GM18861 (cell line): Measurements from ENCODE around the gene DPYD.

Experiments used
- ATAC-seq: cut with Tn5 transposase; IDR thresholded peaks from one replicate; pipeline ENCODE4 v1.9.1; 2021; ENCODE audit not compliant: unreplicated experiment

The DPYD gene

DNA sequence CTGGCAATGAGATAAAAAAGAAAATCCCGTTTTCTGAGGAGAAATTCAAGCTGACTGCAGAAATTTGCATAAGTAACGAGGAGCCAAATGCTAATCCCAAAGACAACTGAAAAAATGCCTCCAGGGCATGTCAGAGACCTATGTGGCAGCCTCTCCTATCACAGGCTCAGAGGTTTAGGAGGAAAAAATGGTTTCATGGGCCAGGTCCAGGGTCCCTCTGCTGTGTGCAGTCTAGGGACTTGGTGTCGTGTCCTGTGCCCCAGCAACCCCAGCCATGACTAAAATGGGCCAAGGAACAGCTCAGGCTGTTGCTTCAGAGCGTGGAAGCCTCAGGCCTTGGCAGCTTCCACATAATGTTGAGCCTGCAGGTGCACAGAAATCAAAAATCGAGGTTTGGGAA, 456.5 kb downstream of the DPYD start:
- no peak for ATAC-seq

DNA sequence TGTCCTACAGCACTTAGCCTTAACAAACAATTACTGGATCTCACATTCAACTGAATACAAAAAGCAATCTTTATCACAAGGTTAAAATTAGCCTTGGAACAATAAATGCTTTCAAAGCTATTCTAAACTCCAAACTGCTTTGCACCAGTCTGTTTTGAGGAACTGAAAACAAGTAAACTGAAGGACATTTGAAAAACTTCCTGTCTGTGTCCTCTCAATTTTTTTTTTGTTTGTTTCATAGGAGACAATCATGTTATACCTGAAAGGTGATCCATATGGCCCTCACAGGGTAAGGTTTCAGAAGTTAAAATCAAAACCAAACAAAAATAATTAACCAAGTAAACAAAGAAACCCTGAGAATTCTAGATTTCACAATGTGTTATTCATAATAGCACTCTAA, 459.1 kb downstream of the DPYD start:
- peak; percentile 97 for ATAC-seq

DNA sequence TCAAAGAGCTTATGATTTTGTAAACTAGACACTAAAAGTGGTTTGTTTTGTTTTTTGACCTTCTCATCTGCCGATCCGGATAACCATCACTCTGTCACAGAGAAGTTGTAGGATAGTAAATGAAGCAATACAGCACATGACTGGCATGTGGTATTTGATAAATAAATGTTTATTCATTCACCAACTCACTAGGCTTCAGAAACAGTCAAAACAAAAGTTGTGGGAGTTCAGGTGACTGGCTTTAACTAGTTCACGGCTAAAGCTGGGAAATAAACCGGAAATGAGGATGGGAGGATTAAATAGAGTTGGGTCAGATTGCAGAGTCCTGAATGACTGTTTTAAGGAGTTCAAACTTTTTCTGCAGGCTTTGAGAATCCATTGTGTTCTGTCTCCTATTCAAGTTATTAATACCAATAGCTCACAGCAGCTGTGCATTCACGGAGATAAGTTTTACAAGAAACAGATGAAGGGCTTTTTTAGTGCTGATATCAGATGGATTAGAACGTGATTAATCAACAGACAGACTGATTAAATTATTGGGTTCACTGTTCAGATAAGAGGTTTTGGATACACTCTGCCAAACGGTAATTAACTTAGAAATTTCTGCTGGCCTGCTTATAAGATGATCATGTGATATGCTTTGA, 463.3 kb downstream of the DPYD start:
- no peak for ATAC-seq

- no peak for ATAC-seq
Measured at GRCh38 chr1:97451944-97452343, 468.9 kb downstream of the DPYD start.

GRCh38 chr1:97451046-97451826, 469.6 kb downstream of the DPYD start:
- ATAC-seq = no peak

GRCh38 chr1:97441966-97442365, 478.9 kb downstream of the DPYD start:
- ATAC-seq = no peak

- no peak for ATAC-seq
Measured at GRCh38 chr1:97433824-97434177, 487.0 kb downstream of the DPYD start.

DNA sequence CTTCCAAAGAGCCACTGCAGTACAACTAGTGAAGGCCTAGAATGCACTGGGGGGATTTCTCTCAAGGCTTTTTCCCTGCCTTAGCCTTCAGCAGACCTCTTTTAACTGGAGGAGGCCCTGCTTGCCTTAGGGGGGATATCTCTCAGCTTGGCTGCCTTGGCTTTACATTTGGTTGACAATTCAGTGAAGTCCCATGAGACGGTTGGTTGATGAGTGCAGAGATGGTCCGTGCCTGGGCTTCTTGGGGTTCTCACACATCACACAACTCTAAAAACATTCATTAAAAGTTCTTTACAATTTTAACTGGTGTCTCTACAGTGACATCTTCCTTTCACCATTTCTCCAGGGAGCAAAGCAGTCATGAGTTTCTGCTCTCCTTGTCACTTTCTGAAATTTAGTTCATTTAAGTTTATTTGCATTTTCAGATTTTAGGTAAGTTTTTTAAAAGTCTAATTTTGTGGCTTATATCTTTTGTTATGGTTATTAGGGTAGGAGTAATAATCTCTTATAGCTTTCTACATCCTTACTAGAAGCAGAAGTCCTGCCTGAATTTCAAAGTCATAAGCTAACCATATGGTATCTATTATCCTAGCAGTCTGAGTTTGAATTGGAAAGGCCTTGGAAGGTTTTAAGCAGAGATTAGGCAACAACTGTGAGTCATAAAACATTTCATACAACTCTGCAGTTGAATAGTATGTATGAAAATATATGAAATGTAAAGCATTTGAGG, 487.6 kb downstream of the DPYD start:
- ATAC-seq = no peak

GRCh38 chr1:97427371-97427770, 493.5 kb downstream of the DPYD start:
- no peak for ATAC-seq

GRCh38 chr1:97424209-97424608, 496.6 kb downstream of the DPYD start:
- no peak for ATAC-seq

DNA sequence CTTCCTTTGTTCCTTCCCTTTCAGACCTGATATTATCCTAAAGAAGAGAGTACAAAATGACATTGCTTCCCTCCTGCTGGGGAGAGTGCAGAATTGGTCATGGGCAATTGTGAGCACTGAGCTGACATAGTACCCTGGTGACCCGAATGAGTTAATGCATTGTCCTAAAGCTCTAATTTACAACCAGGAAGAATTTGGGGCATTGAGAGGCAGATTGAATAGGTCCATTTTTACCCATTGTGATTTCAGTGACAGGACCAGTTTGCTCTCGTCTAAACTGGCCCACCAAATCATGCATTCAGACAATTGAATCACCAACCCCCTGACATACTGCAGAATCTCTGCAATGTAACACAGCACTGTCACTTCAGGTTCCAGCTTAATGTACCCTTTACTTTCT, 497.4 kb downstream of the DPYD start:
- no peak for ATAC-seq

DNA sequence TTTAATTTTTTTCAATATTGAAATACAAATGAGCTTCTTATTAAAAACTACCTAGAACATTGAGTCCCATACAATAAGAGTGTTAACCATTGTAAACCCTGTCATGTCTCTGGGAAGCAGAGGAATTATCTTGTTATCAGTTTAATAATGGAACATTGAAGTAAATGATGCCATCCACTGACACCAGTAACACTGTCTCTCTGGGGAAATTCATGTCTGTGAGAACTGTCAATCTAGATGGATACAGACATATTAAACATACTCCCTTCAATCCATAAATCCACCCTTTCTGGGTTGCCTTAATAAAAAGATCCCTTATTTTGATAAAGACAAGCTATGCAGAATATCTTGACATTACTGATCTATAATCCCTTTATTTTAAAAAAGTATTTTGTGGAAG, 503.2 kb downstream of the DPYD start:
- no peak for ATAC-seq

DNA sequence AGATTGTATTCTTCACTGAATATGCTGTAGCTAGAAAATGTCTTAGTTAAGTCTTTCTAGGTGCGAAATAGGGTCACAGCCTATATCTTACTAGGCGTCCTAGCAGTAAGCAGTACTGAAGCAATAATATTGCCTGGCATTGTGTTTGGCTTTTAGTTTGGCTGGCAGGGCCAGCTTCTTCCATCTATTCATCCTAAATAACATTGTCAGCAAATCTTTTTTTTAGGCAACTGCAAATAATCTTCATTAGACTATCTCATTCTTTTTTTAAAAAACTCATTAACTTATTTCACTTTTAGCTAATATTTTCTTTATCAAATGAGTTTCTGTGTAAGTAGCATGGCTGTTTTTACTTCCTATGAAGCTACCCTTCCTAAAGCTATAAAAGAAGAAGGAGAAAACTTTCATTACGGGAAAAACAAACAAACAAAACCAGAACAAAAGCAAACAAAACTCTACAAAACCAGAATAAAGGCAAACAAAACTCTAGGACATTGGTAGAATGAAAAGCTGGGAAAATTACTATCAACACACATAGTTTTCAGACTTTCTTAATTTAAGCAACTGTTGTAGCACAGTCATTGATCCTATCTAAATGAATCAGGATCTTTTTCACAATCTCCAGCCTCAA, 506.0 kb downstream of the DPYD start:
- ATAC-seq = no peak

DNA sequence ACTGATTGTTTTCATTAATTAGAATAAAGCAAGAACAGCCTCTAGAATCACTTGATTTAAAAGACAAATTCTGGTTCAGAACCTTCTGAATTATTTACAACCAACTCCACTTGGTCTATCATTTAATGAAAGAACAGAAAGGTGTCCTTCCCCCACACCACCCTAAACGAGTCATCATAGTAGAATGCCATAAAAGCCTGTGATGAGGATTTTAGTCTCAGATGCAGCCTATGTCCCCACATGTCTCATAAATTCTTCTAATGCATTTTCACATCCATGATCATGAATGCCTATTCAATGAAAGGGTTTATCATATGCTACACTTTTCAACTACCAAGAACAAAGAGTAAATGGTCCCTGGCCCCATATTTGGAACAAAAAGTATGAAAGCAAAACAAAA, 508.1 kb downstream of the DPYD start:
- no peak for ATAC-seq

- no peak for ATAC-seq
Measured at GRCh38 chr1:97412166-97412565, 508.7 kb downstream of the DPYD start.

GRCh38 chr1:97396463-97396862, 524.4 kb downstream of the DPYD start:
- ATAC-seq = no peak

GRCh38 chr1:97392701-97393100, 528.1 kb downstream of the DPYD start:
- ATAC-seq = no peak

DNA sequence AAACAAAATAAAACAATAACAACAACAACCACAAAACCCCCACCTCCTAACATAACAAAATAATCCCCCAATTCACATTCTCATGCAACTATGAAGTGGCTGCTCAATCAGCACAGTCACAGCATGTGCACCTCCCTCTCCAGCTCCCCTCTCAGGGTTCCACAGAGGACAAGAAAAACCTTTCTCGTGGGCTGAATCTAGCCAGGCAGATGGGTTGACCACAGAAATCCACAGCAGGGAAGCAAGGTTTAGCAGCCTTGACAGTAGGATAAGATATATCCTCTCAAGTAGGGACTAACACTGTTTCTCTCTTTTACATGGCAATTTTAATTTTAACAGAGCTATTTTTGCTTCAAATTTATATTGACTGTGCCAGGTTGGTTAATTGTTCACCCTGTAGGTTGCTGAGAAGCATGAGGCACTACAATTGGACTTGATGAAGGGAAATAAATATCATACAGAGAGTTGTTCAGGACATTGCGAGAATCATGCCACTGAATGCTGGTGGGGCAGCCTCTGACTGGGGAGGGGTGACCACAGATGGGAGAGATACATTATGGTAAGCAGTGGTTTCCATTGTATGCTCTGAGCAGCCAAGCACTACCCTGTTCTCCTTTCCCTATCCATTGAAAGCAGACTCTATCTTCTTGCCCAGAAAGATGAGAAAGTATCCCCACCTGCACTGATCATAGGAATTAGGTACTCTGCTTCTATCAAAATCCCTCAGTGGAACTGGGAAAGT, 535.1 kb downstream of the DPYD start:
- ATAC-seq = no peak

DNA sequence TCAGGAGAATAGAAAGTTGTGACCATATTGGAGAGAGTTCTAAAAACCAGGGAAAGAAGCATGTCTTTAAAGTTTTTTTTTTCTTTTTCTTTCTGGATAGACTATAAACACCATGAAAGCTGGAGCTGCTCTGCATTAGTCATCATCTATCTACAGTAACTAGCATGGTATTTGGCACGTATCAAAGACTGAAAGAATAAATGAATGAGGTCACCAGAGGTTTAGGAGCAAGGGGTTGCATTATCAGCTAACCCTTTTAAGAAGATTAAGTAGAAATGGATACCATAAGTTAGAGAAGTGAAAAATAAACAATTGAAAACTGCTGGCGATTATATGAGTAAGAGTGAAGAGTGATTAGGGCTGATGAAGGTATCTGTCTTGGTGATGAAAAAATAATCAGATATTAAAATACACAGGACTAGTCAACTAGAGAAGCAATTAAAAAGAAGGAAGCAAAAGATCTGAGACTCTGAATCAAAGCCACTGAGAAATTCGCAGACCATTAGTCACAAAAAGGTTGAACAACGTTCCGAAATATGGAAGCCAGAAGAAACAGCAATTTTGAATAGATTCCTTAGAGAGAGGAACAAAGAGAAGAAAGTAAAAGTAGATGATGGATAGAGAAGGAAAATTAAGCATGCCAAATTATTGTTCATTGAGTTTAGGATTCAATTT, 536.4 kb downstream of the DPYD start:
- no peak for ATAC-seq

DNA sequence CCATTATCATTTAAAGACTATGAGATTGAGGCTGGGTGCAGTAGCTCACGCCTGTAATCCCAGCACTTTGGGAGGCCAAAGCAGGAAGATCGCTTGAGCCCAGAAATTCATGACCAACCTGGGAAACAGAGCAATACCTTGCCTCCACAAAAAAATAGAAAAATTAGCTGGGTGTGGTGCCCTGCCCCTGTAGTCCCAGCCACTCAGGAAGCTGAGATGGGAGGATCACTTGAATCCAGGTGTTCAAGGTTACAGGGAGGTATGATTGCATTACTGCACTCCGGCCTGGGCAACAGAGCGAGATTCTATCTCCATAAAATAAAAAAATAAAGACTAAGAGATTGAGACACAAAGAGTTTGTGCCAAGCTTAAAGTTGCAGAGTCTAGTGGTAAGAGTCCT, 537.0 kb downstream of the DPYD start:
- no peak for ATAC-seq
